Ishikawa (cell line): Measurements from ENCODE around the gene RUVBL1.

Experiments
- CEBPB ChIP-seq: IDR thresholded peaks from 2 replicates; pipeline ENCODE4 v1.6.1; 2012
- CREB1 ChIP-seq: IDR thresholded peaks from 2 replicates; pipeline ENCODE4 v1.6.1; 2012; ENCODE audit warnings: low read depth
- EGR1 ChIP-seq: IDR thresholded peaks from 2 replicates; pipeline ENCODE4 v1.6.1; 2012
- EP300 ChIP-seq: IDR thresholded peaks from 2 replicates; pipeline ENCODE4 v1.6.1; 2012; ENCODE audit warnings: borderline replicate concordance
- FOXM1 ChIP-seq: IDR thresholded peaks from 2 replicates; pipeline ENCODE4 v1.6.1; 2012; ENCODE audit warnings: low read depth, borderline replicate concordance
- NFIC ChIP-seq: IDR thresholded peaks from 2 replicates; pipeline ENCODE4 v1.6.1; 2012
- RAD21 ChIP-seq: IDR thresholded peaks from 2 replicates; pipeline ENCODE4 v1.6.1; 2012; ENCODE audit warnings: low read depth
- TAF1 ChIP-seq: IDR thresholded peaks from 2 replicates; pipeline ENCODE4 v1.6.1; 2012; ENCODE audit warnings: low read depth, mild to moderate bottlenecking
- TCF12 ChIP-seq: IDR thresholded peaks from 2 replicates; pipeline ENCODE4 v1.6.1; 2012; ENCODE audit warnings: low read depth
- YY1 ChIP-seq: IDR thresholded peaks from 2 replicates; pipeline ENCODE4 v1.6.1; 2012; ENCODE audit warnings: low read depth
- ZBTB7A ChIP-seq: IDR thresholded peaks from 2 replicates; pipeline ENCODE4 v1.6.1; 2012; ENCODE audit warnings: low read depth
- TF ChIP-seq, protein P1 (sequence below): IDR thresholded peaks from 2 replicates; pipeline ENCODE4 v1.6.1; 2012
- TF ChIP-seq, protein P2 (sequence below): IDR thresholded peaks from 2 replicates; pipeline ENCODE4 v1.6.1; 2012; ENCODE audit warnings: low read depth, mild to moderate bottlenecking
- TF ChIP-seq, protein P3 (sequence below): IDR thresholded peaks from 2 replicates; pipeline ENCODE4 v1.6.1; 2012

DNA sequence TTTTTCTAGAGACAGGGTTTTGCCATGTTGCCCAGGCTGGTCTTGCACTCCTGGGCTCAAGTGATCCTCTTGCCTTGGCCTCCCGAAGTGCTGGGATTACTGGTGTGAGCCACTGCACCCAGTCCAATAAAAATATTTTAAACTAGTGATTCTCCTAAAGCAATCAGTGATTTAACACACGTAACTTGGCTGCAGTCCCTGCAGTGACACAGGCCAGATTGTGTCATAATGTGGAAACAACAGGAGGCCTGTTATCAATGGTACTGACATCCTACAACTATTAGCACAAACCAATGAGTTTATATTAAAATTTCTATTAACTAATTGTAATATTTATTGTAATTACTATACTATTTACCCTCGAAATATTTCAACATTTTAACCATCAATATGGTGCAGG, 73.0 kb downstream of the RUVBL1 start:
- TF ChIP-seq YY1, result no peak
- TF ChIP-seq, protein P1, sequence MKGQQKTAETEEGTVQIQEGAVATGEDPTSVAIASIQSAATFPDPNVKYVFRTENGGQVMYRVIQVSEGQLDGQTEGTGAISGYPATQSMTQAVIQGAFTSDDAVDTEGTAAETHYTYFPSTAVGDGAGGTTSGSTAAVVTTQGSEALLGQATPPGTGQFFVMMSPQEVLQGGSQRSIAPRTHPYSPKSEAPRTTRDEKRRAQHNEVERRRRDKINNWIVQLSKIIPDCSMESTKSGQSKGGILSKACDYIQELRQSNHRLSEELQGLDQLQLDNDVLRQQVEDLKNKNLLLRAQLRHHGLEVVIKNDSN, result no peak
- TF ChIP-seq FOXM1, result no peak
- TF ChIP-seq, protein P2, sequence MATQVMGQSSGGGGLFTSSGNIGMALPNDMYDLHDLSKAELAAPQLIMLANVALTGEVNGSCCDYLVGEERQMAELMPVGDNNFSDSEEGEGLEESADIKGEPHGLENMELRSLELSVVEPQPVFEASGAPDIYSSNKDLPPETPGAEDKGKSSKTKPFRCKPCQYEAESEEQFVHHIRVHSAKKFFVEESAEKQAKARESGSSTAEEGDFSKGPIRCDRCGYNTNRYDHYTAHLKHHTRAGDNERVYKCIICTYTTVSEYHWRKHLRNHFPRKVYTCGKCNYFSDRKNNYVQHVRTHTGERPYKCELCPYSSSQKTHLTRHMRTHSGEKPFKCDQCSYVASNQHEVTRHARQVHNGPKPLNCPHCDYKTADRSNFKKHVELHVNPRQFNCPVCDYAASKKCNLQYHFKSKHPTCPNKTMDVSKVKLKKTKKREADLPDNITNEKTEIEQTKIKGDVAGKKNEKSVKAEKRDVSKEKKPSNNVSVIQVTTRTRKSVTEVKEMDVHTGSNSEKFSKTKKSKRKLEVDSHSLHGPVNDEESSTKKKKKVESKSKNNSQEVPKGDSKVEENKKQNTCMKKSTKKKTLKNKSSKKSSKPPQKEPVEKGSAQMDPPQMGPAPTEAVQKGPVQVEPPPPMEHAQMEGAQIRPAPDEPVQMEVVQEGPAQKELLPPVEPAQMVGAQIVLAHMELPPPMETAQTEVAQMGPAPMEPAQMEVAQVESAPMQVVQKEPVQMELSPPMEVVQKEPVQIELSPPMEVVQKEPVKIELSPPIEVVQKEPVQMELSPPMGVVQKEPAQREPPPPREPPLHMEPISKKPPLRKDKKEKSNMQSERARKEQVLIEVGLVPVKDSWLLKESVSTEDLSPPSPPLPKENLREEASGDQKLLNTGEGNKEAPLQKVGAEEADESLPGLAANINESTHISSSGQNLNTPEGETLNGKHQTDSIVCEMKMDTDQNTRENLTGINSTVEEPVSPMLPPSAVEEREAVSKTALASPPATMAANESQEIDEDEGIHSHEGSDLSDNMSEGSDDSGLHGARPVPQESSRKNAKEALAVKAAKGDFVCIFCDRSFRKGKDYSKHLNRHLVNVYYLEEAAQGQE, result no peak
- no peak for TF ChIP-seq RAD21
- no peak for TF ChIP-seq CREB1
- no peak for TF ChIP-seq EGR1
- no peak for TF ChIP-seq CEBPB
- no peak for TF ChIP-seq TCF12
- no peak for TF ChIP-seq TAF1
- TF ChIP-seq, protein P3, sequence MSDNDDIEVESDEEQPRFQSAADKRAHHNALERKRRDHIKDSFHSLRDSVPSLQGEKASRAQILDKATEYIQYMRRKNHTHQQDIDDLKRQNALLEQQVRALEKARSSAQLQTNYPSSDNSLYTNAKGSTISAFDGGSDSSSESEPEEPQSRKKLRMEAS, result no peak
- TF ChIP-seq ZBTB7A, result no peak
- no peak for TF ChIP-seq NFIC
- TF ChIP-seq EP300, result no peak
